Panc1 (cell line): ENCODE results near the gene SIL1. TPM values are rescaled to one million over a fixed set of nuclear protein-coding genes. Genes with fewer than 3 reads are reported as not detected.

Experiments used
- ATAC-seq: fragments of 200-7000 bp; cut with Tn5 transposase; 2 replicates; pipeline ENCODE4 v1.9.1; 2020; ENCODE audit warnings: mild to moderate bottlenecking, moderate library complexity
- BruUV-seq: library from RNA; stranded (reverse); fragments of 400-500 nt; replicated peaks from 2 replicates; lab custom pipeline; 2021; lab: Mats Ljungman, UMichigan
- CTCF ChIA-PET: fragments of 300-600 bp; sonication (Branson Sonifier 250); formaldehyde crosslinking; loops from one replicate; lab custom pipeline; 2022; ENCODE audit warnings: antibody characterized with exemption; lab: Charles Lee
- POLR2A ChIA-PET: fragments of 300-600 bp; sonication (Branson Sonifier 250); formaldehyde crosslinking; loops from one replicate; lab custom pipeline; 2022; ENCODE audit warnings: antibody characterized with exemption; lab: Charles Lee
- DNase-seq: peaks from one replicate; pipeline ENCODE4 v3.0.0-alpha.2; 2010; ENCODE audit warnings: low read depth, low spot score
- H3K27ac ChIP-seq: 2 replicates; pipeline ENCODE4 v1.5.1; 2011; ENCODE audit warnings: mild to moderate bottlenecking, low read length, inconsistent platforms
- H3K27me3 ChIP-seq: fragments of 200-500 bp; sonication (Bioruptor generic); 2 replicates; pipeline ENCODE4 v1.6.0; 2014; ENCODE audit warnings: low read length, inconsistent platforms; ENCODE audit not compliant: control insufficient read depth, insufficient read depth
- H3K36me3 ChIP-seq: fragments of 200-500 bp; sonication (Bioruptor generic); 2 replicates; pipeline ENCODE4 v1.5.1; 2014; ENCODE audit warnings: inconsistent platforms, mild to moderate bottlenecking, low read length, moderate library complexity; ENCODE audit not compliant: control insufficient read depth, insufficient read depth
- H3K4me1 ChIP-seq: 2 replicates; pipeline ENCODE4 v1.5.1; 2011; ENCODE audit warnings: inconsistent platforms, mild to moderate bottlenecking, low read length, moderate library complexity; ENCODE audit not compliant: control insufficient read depth, insufficient read depth
- H3K4me3 ChIP-seq, 2 experiments: 2 replicates each; pipeline ENCODE4 v1.5.1; 2011 to 2012; ENCODE audit warnings: low read depth in 2 of 2, low read length in 2 of 2, mild to moderate bottlenecking in 2 of 2, inconsistent platforms in 1 of 2, moderate library complexity in 1 of 2
- H3K9me3 ChIP-seq: fragments of 200-500 bp; sonication (Bioruptor generic); 2 replicates; pipeline ENCODE4 v1.5.1; 2014; ENCODE audit warnings: low read depth, mild to moderate bottlenecking, inconsistent platforms, low read length, moderate library complexity; ENCODE audit not compliant: control insufficient read depth, insufficient read depth
- CTCF ChIP-seq: fragments of 450-650 bp; IDR thresholded peaks from 2 replicates; pipeline ENCODE4 v1.5.1; 2017; ENCODE audit warnings: mild to moderate bottlenecking
- POLR2AphosphoS5 ChIP-seq: IDR thresholded peaks from 2 replicates; pipeline ENCODE4 v1.6.1; 2012; ENCODE audit warnings: mild to moderate bottlenecking, low read depth, low read length, moderate library complexity
- SIN3A ChIP-seq: IDR thresholded peaks from 2 replicates; pipeline ENCODE4 v1.6.1; 2012; ENCODE audit warnings: low read depth, mild to moderate bottlenecking, low read length, moderate library complexity, borderline replicate concordance; ENCODE audit not compliant: insufficient read depth
- TCF7L2 ChIP-seq: IDR thresholded peaks from 2 replicates; pipeline ENCODE4 v1.6.1; 2011; ENCODE audit warnings: mild to moderate bottlenecking, low read depth, low read length, inconsistent platforms
- in situ Hi-C: cut with HindIII; loops from 2 replicates; pipeline ENCODE4 v1.10.0; 2016; ENCODE audit warnings: low sequenced_read_pairs, low pct_unique_long_range_greater_than_20kb
- intact Hi-C: fragments of 100-400 bp; cut with micrococcal nuclease; formaldehyde crosslinking; loops from one replicate; pipeline ENCODE4 v1.10.0; 2022; ENCODE audit not compliant: unreplicated experiment
- total RNA-seq: library from RNA; stranded (reverse); gene quantifications from one replicate; pipeline ENCODE4 v1.2.1, GENCODE V29; 2021; ENCODE audit not compliant: unreplicated experiment
- TF ChIP-seq, protein P1 (sequence below), 2 experiments: IDR thresholded peaks; 2 replicates each; pipeline ENCODE4 v1.6.1; 2011 to 2012; ENCODE audit warnings: low read depth in 2 of 2, control low read depth in 1 of 2, low read length in 1 of 2, mild to moderate bottlenecking in 1 of 2, moderate library complexity in 1 of 2; ENCODE audit not compliant: insufficient read depth in 1 of 2

The SIL1 gene
- total RNA-seq, 1 experiment from 2014 or later = 35.4 TPM

GRCh38 chr5:139118804-139119203 lies 79.4 kb downstream of the SIL1 start:
- no TSS peak for BruUV-seq
- Histone ChIP-seq H3K4me1 (no peaks in the 10 kb centered on the region; the same call in 1 of the 2 replicates), H3K36me3 (peaks cover 2% of the 10 kb centered on the region), H3K27ac (no peak overlapping the region), H3K27me3 (no peaks in the 10 kb centered on the region), H3K9me3 (no peaks in the 10 kb centered on the region), H3K4me3 (no peak overlapping the region)
- intact Hi-C loops = no loop called here
- TF ChIP-seq, protein P1, sequence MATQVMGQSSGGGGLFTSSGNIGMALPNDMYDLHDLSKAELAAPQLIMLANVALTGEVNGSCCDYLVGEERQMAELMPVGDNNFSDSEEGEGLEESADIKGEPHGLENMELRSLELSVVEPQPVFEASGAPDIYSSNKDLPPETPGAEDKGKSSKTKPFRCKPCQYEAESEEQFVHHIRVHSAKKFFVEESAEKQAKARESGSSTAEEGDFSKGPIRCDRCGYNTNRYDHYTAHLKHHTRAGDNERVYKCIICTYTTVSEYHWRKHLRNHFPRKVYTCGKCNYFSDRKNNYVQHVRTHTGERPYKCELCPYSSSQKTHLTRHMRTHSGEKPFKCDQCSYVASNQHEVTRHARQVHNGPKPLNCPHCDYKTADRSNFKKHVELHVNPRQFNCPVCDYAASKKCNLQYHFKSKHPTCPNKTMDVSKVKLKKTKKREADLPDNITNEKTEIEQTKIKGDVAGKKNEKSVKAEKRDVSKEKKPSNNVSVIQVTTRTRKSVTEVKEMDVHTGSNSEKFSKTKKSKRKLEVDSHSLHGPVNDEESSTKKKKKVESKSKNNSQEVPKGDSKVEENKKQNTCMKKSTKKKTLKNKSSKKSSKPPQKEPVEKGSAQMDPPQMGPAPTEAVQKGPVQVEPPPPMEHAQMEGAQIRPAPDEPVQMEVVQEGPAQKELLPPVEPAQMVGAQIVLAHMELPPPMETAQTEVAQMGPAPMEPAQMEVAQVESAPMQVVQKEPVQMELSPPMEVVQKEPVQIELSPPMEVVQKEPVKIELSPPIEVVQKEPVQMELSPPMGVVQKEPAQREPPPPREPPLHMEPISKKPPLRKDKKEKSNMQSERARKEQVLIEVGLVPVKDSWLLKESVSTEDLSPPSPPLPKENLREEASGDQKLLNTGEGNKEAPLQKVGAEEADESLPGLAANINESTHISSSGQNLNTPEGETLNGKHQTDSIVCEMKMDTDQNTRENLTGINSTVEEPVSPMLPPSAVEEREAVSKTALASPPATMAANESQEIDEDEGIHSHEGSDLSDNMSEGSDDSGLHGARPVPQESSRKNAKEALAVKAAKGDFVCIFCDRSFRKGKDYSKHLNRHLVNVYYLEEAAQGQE (IDR thresholded peaks at IDR 0.05; ENCODE audit: insufficient read depth in 1 of 2, low read depth in 2 of 2, low read length in 1 of 2) = no peak
- TF ChIP-seq SIN3A (no peak), TCF7L2 (no peak), CTCF (no peak), POLR2AphosphoS5 (no peak)
- in situ Hi-C loops = no loop called here
- ChIA-PET POLR2A (no interaction called here), CTCF (no interaction called here)
- no peak for DNase-seq
- no peak for ATAC-seq

- intact Hi-C loops (no loop called here), in situ Hi-C loops (no loop called here)
- no peak for DNase-seq
- ChIA-PET CTCF (no interaction called here), POLR2A (no interaction called here)
- ATAC-seq = no peak
- H3K27me3 ChIP-seq = no peaks in the 10 kb centered on the region
- peaks cover 2% of the 10 kb centered on the region for H3K36me3 ChIP-seq
- TF ChIP-seq SIN3A (no peak), CTCF (no peak), TCF7L2 (no peak), POLR2AphosphoS5 (no peak)
- TF ChIP-seq, protein P1 (IDR thresholded peaks at IDR 0.05; ENCODE audit: insufficient read depth in 1 of 2, low read depth in 2 of 2, low read length in 1 of 2) = no peak
- H3K9me3 ChIP-seq = no peaks in the 10 kb centered on the region
- H3K4me1 ChIP-seq = no peaks in the 10 kb centered on the region; the same call in 1 of the 2 replicates
- no peak overlapping the region for H3K4me3 ChIP-seq
- BruUV-seq = no TSS peak
- no peak overlapping the region for H3K27ac ChIP-seq
These were observed 80.8 kb downstream of the SIL1 start for GRCh38 chr5:139117342-139117884.
